ENCODE data around the gene IL20RA. TPM values are rescaled to one million over a fixed set of nuclear protein-coding genes. Genes with fewer than 3 reads are reported as not detected.
A peak's percentile ranks its signal among the peaks of the same experiment; 100 is the strongest.
"Not testable (repeated sequence)": the region's sequence is repeated elsewhere in the genome, so short reads cannot be mapped to it uniquely, and the experiment has no call there.

IL20RA gene
- total and polyA plus RNA-seq, 9 donors = 16.0 to 38.7 (median 23.5) TPM

DNA sequence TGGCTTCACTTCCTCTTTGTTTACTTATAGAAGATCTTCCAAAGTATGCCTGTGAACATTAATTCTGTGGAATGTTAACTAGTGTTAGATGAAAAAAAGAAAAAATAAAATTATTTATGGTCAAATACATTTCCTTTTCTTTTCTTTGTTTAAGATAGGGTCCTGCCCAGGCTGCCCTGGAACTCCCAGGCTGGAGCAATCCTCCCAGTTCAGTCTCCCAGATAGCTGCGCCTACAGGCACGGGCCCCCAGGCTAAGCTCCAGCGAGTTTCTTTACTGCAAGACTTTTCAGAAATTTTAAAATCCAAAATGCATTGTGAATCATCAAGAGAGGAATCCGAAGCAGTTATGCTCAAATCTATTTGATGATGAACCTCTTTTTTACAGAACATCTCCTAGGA is 39.3 kb upstream of the IL20RA start:
- 68% methylated on average over 3 of the region's 4 CpGs for WGBS (ENCODE audit: insufficient coverage)
- H3K4me1 ChIP-seq (ENCODE audit: control insufficient read depth, insufficient read depth, low read length) = no peaks in the 10 kb centered on the region
- no peak overlapping the region for H3K27ac ChIP-seq (ENCODE audit: low read length)
- no peak for DNase-seq
- H3K9me3 ChIP-seq (replicated peaks; ENCODE audit: control insufficient read depth, low read depth, low read length) = no peaks in the 10 kb centered on the region
- no peak overlapping the region for H3K4me3 ChIP-seq (ENCODE audit: low read length)
- H3K27me3 ChIP-seq (ENCODE audit: control insufficient read depth, insufficient read depth, low read length) = peaks cover 3% of the 10 kb centered on the region
- no peaks in the 10 kb centered on the region for H3K36me3 ChIP-seq (ENCODE audit: control insufficient read depth, insufficient read depth, low read length)

GRCh38 chr6:137081997-137082396 is 37.2 kb upstream of the IL20RA start:
- Histone ChIP-seq H3K4me1 (ENCODE audit: control insufficient read depth, insufficient read depth, low read length) (no peaks in the 10 kb centered on the region), H3K27ac (ENCODE audit: low read length) (no peak overlapping the region), H3K4me3 (ENCODE audit: low read length) (no peak overlapping the region), H3K27me3 (ENCODE audit: control insufficient read depth, insufficient read depth, low read length) (peaks cover 3% of the 10 kb centered on the region), H3K9me3 (replicated peaks; ENCODE audit: control insufficient read depth, low read depth, low read length) (no peaks in the 10 kb centered on the region), H3K36me3 (ENCODE audit: control insufficient read depth, insufficient read depth, low read length) (no peaks in the 10 kb centered on the region)
- WGBS (ENCODE audit: insufficient coverage) = no CpG with 5 or more reads among the region's 3 CpGs
- DNase-seq = no peak

DNA sequence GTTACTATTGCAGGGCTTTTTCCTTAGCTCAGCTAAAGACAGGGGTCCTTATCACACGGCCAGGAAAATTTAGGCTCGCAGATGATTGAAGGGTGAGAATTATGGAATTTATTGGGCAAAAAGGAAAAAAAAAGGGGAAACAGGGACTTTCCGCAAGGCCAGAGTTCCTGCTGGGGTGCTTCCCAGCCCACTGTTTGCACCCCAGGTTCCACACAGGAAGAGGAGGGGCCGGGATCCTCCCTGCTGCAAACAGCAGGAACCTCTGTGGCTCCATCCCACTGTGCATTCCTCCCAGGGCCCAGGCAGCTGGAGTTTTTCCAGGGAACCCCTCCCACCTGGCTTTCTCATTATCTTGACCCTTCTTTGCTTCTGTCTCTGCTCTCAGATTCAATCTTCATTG is 35.9 kb upstream of the IL20RA start:
- DNase-seq = no peak
- no peak overlapping the region for H3K4me3 ChIP-seq (ENCODE audit: low read length)
- H3K27me3 ChIP-seq (ENCODE audit: control insufficient read depth, insufficient read depth, low read length) = peaks cover 3% of the 10 kb centered on the region
- no peak overlapping the region for H3K27ac ChIP-seq (ENCODE audit: low read length)
- H3K4me1 ChIP-seq (ENCODE audit: control insufficient read depth, insufficient read depth, low read length) = no peaks in the 10 kb centered on the region
- H3K9me3 ChIP-seq (replicated peaks; ENCODE audit: control insufficient read depth, low read depth, low read length) = no peaks in the 10 kb centered on the region
- 44% methylated on average over 2 of the region's 4 CpGs for WGBS (ENCODE audit: insufficient coverage)
- no peaks in the 10 kb centered on the region for H3K36me3 ChIP-seq (ENCODE audit: control insufficient read depth, insufficient read depth, low read length)

DNA sequence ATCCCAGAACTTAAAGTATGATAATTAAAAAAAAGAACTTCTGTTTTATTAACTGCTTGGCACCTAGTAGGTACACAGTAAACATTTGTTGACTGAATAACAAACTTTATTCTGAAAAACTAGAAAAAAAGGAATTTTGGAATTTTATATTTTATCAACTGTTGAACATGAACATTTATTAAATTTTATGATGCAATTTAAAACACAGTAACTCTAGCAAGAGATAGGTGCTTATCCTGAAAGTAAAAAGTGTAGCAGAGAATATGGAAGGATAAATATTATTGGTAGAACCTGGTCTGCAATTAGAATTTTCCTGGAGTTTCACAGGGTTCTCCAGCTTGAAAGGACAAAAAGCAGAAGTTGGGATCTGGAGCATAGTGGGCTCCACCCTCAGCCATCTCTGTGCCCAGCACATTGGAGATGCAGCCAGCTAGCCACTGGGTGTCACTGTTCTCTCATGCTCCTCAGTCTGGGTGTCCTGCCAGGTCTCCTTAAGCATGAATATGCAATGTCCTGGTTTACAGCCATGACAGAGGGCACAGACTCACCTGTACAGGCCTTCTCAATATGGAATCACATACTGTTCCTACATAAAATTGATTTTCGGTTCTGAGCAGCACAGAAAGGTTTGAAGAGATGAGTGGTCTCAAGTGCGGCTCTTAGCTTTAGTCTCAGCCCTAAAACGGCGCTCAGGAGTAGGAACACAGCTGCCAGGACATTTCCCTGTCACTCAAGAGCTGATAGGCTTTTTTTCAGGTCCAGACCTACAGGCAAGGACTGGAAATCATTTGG is 31.7 kb upstream of the IL20RA start:
- WGBS (ENCODE audit: insufficient coverage) = 64% methylated on average over 4 of the region's 4 CpGs
- peak; percentile 68 for DNase-seq
- no peaks in the 10 kb centered on the region for H3K36me3 ChIP-seq (ENCODE audit: control insufficient read depth, insufficient read depth, low read length)
- peaks cover 3% of the 10 kb centered on the region for H3K27me3 ChIP-seq (ENCODE audit: control insufficient read depth, insufficient read depth, low read length)
- no peak overlapping the region for H3K27ac ChIP-seq (ENCODE audit: low read length)
- no peak overlapping the region for H3K4me3 ChIP-seq (ENCODE audit: low read length)
- H3K9me3 ChIP-seq (replicated peaks; ENCODE audit: control insufficient read depth, low read depth, low read length) = no peaks in the 10 kb centered on the region
- H3K4me1 ChIP-seq (ENCODE audit: control insufficient read depth, insufficient read depth, low read length) = no peaks in the 10 kb centered on the region

- WGBS (ENCODE audit: insufficient coverage) = no CpG with 5 or more reads among the region's 3 CpGs
- DNase-seq; H3K27me3 ChIP-seq (ENCODE audit: control insufficient read depth, insufficient read depth, low read length); H3K36me3 ChIP-seq (ENCODE audit: control insufficient read depth, insufficient read depth, low read length); H3K27ac ChIP-seq (ENCODE audit: low read length); H3K9me3 ChIP-seq (replicated peaks; ENCODE audit: control insufficient read depth, low read depth, low read length); H3K4me1 ChIP-seq (ENCODE audit: control insufficient read depth, insufficient read depth, low read length); H3K4me3 ChIP-seq (ENCODE audit: low read length): not testable (repeated sequence)
Observed at GRCh38 chr6:137075790-137076189, 31.0 kb upstream of the IL20RA start.

GRCh38 chr6:137070303-137070702 is 25.5 kb upstream of the IL20RA start:
- H3K27ac ChIP-seq (ENCODE audit: low read length) = no peak overlapping the region
- H3K4me1 ChIP-seq (ENCODE audit: control insufficient read depth, insufficient read depth, low read length) = no peaks in the 10 kb centered on the region
- DNase-seq = no peak
- peaks cover 4% of the 10 kb centered on the region for H3K27me3 ChIP-seq (ENCODE audit: control insufficient read depth, insufficient read depth, low read length)
- no peak overlapping the region for H3K4me3 ChIP-seq (ENCODE audit: low read length)
- H3K36me3 ChIP-seq (ENCODE audit: control insufficient read depth, insufficient read depth, low read length) = no peaks in the 10 kb centered on the region
- WGBS (ENCODE audit: insufficient coverage) = 63% methylated on average over 4 of the region's 5 CpGs
- no peaks in the 10 kb centered on the region for H3K9me3 ChIP-seq (replicated peaks; ENCODE audit: control insufficient read depth, low read depth, low read length)

DNA sequence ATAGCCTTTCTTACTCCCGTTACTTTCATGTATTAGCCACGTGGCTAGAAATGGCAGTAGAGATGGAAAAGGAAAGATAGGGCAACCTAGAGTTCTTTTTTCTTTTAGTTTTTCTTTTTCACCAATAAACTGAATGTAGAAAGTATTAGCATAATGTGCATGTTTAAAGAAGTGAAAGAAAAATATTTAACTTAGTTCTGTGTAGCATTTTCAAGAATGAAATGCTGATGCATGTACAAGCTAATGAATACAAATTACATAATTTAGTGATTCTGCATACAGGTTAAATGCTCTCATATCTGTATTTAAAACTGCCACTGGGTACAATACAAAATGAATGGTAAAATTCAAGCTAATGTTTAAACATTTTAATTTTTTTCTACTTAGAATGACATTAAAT is 22.6 kb upstream of the IL20RA start:
- H3K36me3 ChIP-seq (ENCODE audit: control insufficient read depth, insufficient read depth, low read length) = no peaks in the 10 kb centered on the region
- no peak overlapping the region for H3K4me3 ChIP-seq (ENCODE audit: low read length)
- H3K4me1 ChIP-seq (ENCODE audit: control insufficient read depth, insufficient read depth, low read length) = no peaks in the 10 kb centered on the region
- WGBS (ENCODE audit: insufficient coverage) = no CpG with 5 or more reads among the region's 2 CpGs
- H3K27me3 ChIP-seq (ENCODE audit: control insufficient read depth, insufficient read depth, low read length) = peaks cover 4% of the 10 kb centered on the region
- no peak for DNase-seq
- no peak overlapping the region for H3K27ac ChIP-seq (ENCODE audit: low read length)
- H3K9me3 ChIP-seq (replicated peaks; ENCODE audit: control insufficient read depth, low read depth, low read length) = no peaks in the 10 kb centered on the region

DNA sequence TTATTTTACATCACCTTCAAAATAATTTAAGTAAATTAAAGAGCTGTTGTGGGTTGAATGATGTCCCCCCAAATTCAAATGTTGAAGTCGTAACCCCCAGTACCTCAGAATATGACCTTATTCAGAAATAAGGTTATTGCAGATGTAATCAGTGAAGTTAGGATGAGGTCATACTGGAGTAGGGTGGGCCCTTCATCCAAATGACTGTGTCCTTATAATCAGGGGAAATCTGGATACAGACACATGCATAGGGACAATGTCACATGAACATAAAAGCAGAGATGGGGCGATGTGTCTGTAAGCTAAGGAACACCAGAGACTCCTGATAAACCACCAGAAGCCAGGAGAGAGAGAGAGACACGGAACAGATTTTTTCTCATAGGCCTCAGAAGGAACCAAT is 13.3 kb upstream of the IL20RA start:
- Histone ChIP-seq H3K4me1 (ENCODE audit: control insufficient read depth, insufficient read depth, low read length) (no peaks in the 10 kb centered on the region), H3K27me3 (ENCODE audit: control insufficient read depth, insufficient read depth, low read length) (no peaks in the 10 kb centered on the region), H3K27ac (ENCODE audit: low read length) (no peak overlapping the region), H3K36me3 (ENCODE audit: control insufficient read depth, insufficient read depth, low read length) (no peaks in the 10 kb centered on the region), H3K4me3 (ENCODE audit: low read length) (no peak overlapping the region), H3K9me3 (replicated peaks; ENCODE audit: control insufficient read depth, low read depth, low read length) (no peaks in the 10 kb centered on the region)
- no peak for DNase-seq
- no CpG with 5 or more reads among the region's 3 CpGs for WGBS (ENCODE audit: insufficient coverage)

GRCh38 chr6:137056121-137056880 is 11.5 kb upstream of the IL20RA start:
- H3K27me3 ChIP-seq (ENCODE audit: control insufficient read depth, insufficient read depth, low read length) = no peaks in the 10 kb centered on the region
- H3K36me3 ChIP-seq (ENCODE audit: control insufficient read depth, insufficient read depth, low read length) = no peaks in the 10 kb centered on the region
- no peak overlapping the region for H3K4me3 ChIP-seq (ENCODE audit: low read length)
- no peak for DNase-seq
- H3K9me3 ChIP-seq (replicated peaks; ENCODE audit: control insufficient read depth, low read depth, low read length) = no peaks in the 10 kb centered on the region
- H3K27ac ChIP-seq (ENCODE audit: low read length) = no peak overlapping the region
- peaks cover 6% of the 10 kb centered on the region for H3K4me1 ChIP-seq (ENCODE audit: control insufficient read depth, insufficient read depth, low read length)
- no CpG with 5 or more reads among the region's 3 CpGs for WGBS (ENCODE audit: insufficient coverage)

DNA sequence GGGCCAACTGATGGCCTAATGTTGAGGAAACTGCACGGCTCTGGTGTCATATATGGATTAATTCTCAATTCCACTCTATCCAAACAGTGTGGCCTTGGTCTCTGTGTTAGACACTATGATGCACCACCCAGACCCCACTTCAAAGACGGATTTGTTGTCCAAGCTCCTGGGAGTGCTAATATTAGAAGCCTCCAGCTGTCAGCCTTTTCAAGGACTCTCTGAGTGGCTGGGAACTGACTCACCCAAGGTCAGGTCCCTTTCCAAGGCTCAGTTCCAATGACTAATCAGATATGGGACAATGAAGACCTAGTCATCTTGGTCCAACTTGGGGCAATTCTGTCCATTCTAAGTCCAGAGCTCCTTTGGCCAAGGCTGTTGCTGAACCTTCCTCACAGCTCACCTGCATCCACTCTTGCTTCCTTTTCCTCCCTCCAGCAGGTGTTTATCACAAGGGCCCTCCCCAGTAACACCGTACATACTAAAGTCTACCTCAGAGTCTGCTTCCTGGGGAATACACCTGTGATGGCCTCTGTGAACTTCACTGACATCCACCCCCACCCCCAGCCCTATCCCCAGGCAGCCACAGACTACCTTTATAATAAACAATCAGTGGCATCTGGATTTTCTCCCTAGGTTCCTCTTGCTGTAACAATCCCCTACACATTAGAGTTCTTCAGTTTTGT is 7.2 kb upstream of the IL20RA start:
- H3K9me3 ChIP-seq (replicated peaks; ENCODE audit: control insufficient read depth, low read depth, low read length) = no peaks in the 10 kb centered on the region
- H3K27ac ChIP-seq (ENCODE audit: low read length) = peak overlapping the region; percentile 59
- H3K27me3 ChIP-seq (ENCODE audit: control insufficient read depth, insufficient read depth, low read length) = peaks cover 6% of the 10 kb centered on the region
- 95% methylated on average over 2 of the region's 3 CpGs for WGBS (ENCODE audit: insufficient coverage)
- DNase-seq = peak; percentile 43
- H3K4me1 ChIP-seq (ENCODE audit: control insufficient read depth, insufficient read depth, low read length) = peaks cover 8% of the 10 kb centered on the region
- H3K4me3 ChIP-seq (ENCODE audit: low read length) = no peak overlapping the region
- no peaks in the 10 kb centered on the region for H3K36me3 ChIP-seq (ENCODE audit: control insufficient read depth, insufficient read depth, low read length)
